DOHH2 (cell line): ENCODE measurements around the gene PARP4.
"Not testable (repeated sequence)": the region's sequence is repeated elsewhere in the genome, so short reads cannot be mapped to it uniquely, and the experiment has no call there.

Experiments
- H3F3A ChIP-seq: fragments of 200-600 bp; sonication (generic), shearing (Covaris generic); 2 replicates; pipeline ENCODE4 v1.6.0; 2016; ENCODE audit warnings: antibody characterized with exemption, mild to moderate bottlenecking; ENCODE audit not compliant: control insufficient read depth, insufficient read depth
- H3K27ac ChIP-seq: fragments of 200-600 bp; sonication (generic); 2 replicates; pipeline ENCODE4 v1.5.1; 2014; ENCODE audit warnings: low read depth, mild to moderate bottlenecking, low read length, moderate library complexity
- H3K27me3 ChIP-seq: fragments of 200-600 bp; sonication (generic); 2 replicates; pipeline ENCODE4 v1.6.1; 2014; ENCODE audit warnings: mild to moderate bottlenecking, low read length, mixed read lengths; ENCODE audit not compliant: control insufficient read depth
- H3K36me3 ChIP-seq: fragments of 200-600 bp; sonication (generic); 2 replicates; pipeline ENCODE4 v1.6.1; 2014; ENCODE audit warnings: mild to moderate bottlenecking, low read length, moderate library complexity, mixed read lengths; ENCODE audit not compliant: control insufficient read depth
- H3K4me1 ChIP-seq: fragments of 200-600 bp; sonication (generic); 2 replicates; pipeline ENCODE4 v1.6.1; 2014; ENCODE audit warnings: mild to moderate bottlenecking, low read length, mixed read lengths; ENCODE audit not compliant: control insufficient read depth
- H3K4me2 ChIP-seq: fragments of 200-600 bp; sonication (generic); 2 replicates; pipeline ENCODE4 v1.6.0; 2014; ENCODE audit warnings: mild to moderate bottlenecking, low read length, moderate library complexity
- H3K4me3 ChIP-seq: fragments of 200-600 bp; sonication (generic); 2 replicates; pipeline ENCODE4 v1.5.1; 2014; ENCODE audit warnings: mild to moderate bottlenecking, low read length, mixed read lengths
- H3K79me2 ChIP-seq: fragments of 200-600 bp; sonication (generic); 2 replicates; pipeline ENCODE4 v1.6.1; 2014; ENCODE audit warnings: mild to moderate bottlenecking, low read length, mixed read lengths; ENCODE audit not compliant: control insufficient read depth
- H3K9me2 ChIP-seq: fragments of 200-600 bp; sonication (generic); replicated peaks from 2 replicates; pipeline ENCODE4 v1.6.1; 2014; ENCODE audit warnings: mild to moderate bottlenecking, low read length, mixed read lengths; ENCODE audit not compliant: control insufficient read depth
- H3K9me3 ChIP-seq: fragments of 200-600 bp; sonication (generic); 2 replicates; pipeline ENCODE4 v1.6.1; 2014; ENCODE audit warnings: antibody characterized with exemption, low read length, mixed read lengths; ENCODE audit not compliant: control insufficient read depth, insufficient read depth
- H4K20me1 ChIP-seq: fragments of 200-600 bp; sonication (generic); 2 replicates; pipeline ENCODE4 v1.6.0; 2014; ENCODE audit warnings: low read depth, mild to moderate bottlenecking, antibody characterized with exemption, low read length, moderate library complexity; ENCODE audit not compliant: control insufficient read depth, insufficient read depth
- EZH2phosphoT487 ChIP-seq: fragments of 200-600 bp; sonication (generic); IDR thresholded peaks from 2 replicates; pipeline ENCODE4 v1.6.1; 2017; ENCODE audit warnings: borderline replicate concordance, mild to moderate bottlenecking, antibody characterized with exemption, low read length, moderate library complexity, mixed read lengths
- TF ChIP-seq, protein P1 (sequence below): fragments of 200-600 bp; sonication (generic); IDR thresholded peaks from one replicate; pipeline ENCODE4 v1.5.1; 2014; ENCODE audit warnings: antibody characterized with exemption, mild to moderate bottlenecking, low read depth, low read length; ENCODE audit not compliant: poor library complexity, severe bottlenecking

Gene PARP4

DNA sequence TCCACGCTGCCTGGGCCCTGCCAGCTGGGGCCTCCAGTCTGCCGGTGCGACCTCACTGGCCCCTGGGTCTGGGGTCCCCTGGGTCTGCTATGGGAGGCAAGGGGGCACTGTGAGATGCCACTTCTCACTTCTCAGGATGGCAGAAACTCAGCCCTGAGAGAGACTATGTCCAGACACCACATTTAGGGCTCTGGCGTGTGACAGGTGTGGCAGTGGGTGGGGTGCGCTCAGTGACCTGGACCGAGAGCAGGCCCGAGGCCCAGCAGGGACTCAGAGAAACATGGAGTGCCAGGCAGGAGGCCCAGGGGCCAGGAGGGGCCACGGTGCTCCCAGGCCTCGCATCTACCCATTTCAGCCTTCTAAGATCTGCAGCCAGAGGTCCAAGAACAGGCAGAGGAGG lies 121.8 kb downstream of the PARP4 start:
- not testable (repeated sequence) for H3K27me3 ChIP-seq, H3K4me2 ChIP-seq, H3K27ac ChIP-seq, H4K20me1 ChIP-seq, H3F3A ChIP-seq, H3K36me3 ChIP-seq, H3K4me1 ChIP-seq, H3K79me2 ChIP-seq, H3K9me2 ChIP-seq, H3K4me3 ChIP-seq, H3K9me3 ChIP-seq

DNA sequence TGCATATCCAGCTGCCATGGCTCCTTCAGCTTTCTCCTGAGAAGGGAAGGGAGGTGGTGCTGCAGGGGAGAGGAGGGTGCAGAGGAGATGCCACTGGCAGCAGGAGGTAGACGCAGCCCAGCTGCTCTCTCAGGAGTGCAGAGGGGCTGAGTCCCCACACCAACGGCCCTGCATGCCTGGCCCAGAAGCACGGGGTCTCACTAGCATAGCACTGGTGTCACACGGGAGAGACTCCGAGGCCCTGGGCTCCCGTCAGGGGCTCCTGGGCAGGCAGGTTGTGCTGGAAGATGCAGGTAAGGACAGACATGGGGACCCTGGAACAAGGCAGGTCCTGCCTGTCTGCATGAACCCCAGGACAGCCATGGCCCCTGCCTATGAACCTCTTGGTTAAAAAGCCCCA lies 123.1 kb downstream of the PARP4 start:
- H3K4me3 ChIP-seq: no peak overlapping the region
- H3K9me2 ChIP-seq: no peaks in the 10 kb centered on the region
- no peaks in the 10 kb centered on the region for H4K20me1 ChIP-seq
- no peaks in the 10 kb centered on the region for H3K4me1 ChIP-seq
- H3K4me2 ChIP-seq: no peak overlapping the region
- no peak for TF ChIP-seq EZH2phosphoT487
- TF ChIP-seq, protein P1, sequence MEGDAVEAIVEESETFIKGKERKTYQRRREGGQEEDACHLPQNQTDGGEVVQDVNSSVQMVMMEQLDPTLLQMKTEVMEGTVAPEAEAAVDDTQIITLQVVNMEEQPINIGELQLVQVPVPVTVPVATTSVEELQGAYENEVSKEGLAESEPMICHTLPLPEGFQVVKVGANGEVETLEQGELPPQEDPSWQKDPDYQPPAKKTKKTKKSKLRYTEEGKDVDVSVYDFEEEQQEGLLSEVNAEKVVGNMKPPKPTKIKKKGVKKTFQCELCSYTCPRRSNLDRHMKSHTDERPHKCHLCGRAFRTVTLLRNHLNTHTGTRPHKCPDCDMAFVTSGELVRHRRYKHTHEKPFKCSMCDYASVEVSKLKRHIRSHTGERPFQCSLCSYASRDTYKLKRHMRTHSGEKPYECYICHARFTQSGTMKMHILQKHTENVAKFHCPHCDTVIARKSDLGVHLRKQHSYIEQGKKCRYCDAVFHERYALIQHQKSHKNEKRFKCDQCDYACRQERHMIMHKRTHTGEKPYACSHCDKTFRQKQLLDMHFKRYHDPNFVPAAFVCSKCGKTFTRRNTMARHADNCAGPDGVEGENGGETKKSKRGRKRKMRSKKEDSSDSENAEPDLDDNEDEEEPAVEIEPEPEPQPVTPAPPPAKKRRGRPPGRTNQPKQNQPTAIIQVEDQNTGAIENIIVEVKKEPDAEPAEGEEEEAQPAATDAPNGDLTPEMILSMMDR: no peak
- no peaks in the 10 kb centered on the region for H3K9me3 ChIP-seq
- no peak overlapping the region for H3K27ac ChIP-seq
- H3K79me2 ChIP-seq: no peaks in the 10 kb centered on the region
- H3K27me3 ChIP-seq: no peaks in the 10 kb centered on the region
- H3K36me3 ChIP-seq: no peaks in the 10 kb centered on the region
- H3F3A ChIP-seq: no peaks in the 10 kb centered on the region

DNA sequence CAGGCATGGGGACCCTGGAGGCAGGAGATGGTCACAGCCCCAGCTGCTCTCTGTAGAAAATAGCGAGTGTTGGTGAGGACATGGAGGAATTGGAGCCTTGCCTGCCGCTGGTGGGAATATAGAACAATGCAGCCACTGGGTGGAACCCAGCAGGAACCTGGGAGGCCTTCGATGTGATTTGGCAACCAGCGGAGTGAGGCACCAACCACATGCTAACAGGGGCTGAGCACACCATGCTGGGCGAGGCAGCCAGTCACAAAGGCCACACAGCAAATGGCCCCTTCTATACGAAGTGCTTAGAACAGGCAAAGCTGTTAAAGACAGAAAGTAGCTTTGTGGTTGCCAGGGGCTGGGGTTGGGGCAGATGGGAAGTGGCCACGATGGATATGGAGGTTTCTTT lies 123.8 kb downstream of the PARP4 start:
- H3F3A ChIP-seq, H3K4me2 ChIP-seq, H3K27me3 ChIP-seq, H3K4me3 ChIP-seq, H3K79me2 ChIP-seq, H3K36me3 ChIP-seq, H3K27ac ChIP-seq, H3K9me3 ChIP-seq, H3K9me2 ChIP-seq, H3K4me1 ChIP-seq, H4K20me1 ChIP-seq: not testable (repeated sequence)

DNA sequence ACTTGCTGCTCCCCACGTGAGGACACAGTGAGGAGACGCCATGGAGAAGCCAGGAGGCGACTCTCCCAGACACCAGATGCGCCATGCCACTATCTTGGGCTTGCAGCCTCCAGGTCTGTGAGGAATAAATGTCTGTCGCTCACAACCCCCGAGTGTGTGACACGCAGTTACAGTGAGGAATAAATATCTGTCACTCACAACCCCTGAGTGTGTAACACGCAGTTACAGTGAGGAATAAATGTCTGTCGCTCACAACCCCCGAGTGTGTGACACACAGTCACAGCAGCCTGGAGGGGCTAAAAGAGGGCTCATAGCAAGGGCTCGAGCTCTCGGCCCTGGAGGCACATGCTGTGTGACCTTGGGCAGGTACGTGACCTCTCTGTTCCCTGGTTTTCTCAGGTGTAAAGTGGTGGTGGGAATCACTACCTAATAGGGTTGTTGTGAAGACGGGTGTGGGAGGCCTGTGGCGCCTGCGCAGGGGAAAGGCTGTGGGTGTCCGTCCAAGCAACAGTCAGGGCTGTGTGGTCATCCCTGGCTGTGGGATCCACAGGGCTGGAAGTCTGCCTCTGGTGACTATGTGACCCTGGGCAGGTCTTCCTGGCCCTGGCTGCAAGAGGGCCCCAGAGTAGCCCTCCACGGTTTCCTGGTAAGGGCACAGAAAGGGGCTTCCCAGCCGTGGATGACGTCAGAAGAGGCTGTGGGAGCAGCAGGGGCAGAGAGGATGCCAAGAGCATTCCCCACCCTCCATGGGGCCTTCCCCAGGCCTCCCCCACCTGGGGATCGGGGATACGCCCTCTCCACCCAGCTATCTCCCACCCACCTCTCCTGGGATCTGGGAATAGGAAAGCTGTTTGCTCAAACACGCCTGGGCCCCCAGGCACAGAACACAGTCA lies 125.5 kb downstream of the PARP4 start:
- Histone ChIP-seq H3K9me2 (no peaks in the 10 kb centered on the region), H3K27me3 (no peaks in the 10 kb centered on the region), H3K4me1 (no peaks in the 10 kb centered on the region), H3K36me3 (no peaks in the 10 kb centered on the region), H3K4me2 (no peak overlapping the region), H4K20me1 (no peaks in the 10 kb centered on the region), H3K27ac (no peak overlapping the region), H3K79me2 (no peaks in the 10 kb centered on the region), H3F3A (no peaks in the 10 kb centered on the region), H3K9me3 (no peaks in the 10 kb centered on the region), H3K4me3 (no peak overlapping the region)
- TF ChIP-seq EZH2phosphoT487: no peak
- TF ChIP-seq, protein P1: no peak
